Keratinocyte (primary cell): ENCODE results near the gene HCFC1.

ENCODE experiments used
- CTCF ChIP-seq, 3 experiments: IDR thresholded peaks in 1 of 3; conservative IDR thresholded peaks in 1 of 3; optimal IDR thresholded peaks in 1 of 3; 2 replicates in 2 of 3; 3 replicates in 1 of 3; pipeline versions ENCODE3 to v1.5.1; 2011; ENCODE audit warnings: low read length in 3 of 3, mild to moderate bottlenecking in 3 of 3, moderate library complexity in 2 of 3, control low read depth in 1 of 3, inconsistent platforms in 1 of 3; ENCODE audit not compliant: insufficient read depth in 2 of 3; ENCODE audit errors: extremely low read depth in 1 of 3
- EZH2 ChIP-seq: IDR thresholded peaks from one replicate; pipeline ENCODE4 v1.6.1; 2012; ENCODE audit warnings: inconsistent platforms, mild to moderate bottlenecking, low read length, moderate library complexity

- TF ChIP-seq CTCF (optimal IDR thresholded peaks at IDR 0.05 in 1 of 3, IDR thresholded peaks at IDR 0.05 in 1 of 3, conservative IDR thresholded peaks at IDR 0.05 in 1 of 3; ENCODE audit: extremely low read depth in 1 of 3, insufficient read depth in 2 of 3, low read length in 3 of 3) = no peak
- TF ChIP-seq EZH2 = no peak
Observed at GRCh38 chrX:154017766-154018517, 46.3 kb upstream of the HCFC1 start.
